Frontal cortex (tissue), 4 donors: Measurements from ENCODE around the gene ZNF212. TPM values are rescaled to one million over a fixed set of nuclear protein-coding genes. Genes with fewer than 3 reads are reported as not detected.
"Not testable (repeated sequence)": the region's sequence is repeated elsewhere in the genome, so short reads cannot be mapped to it uniquely, and the experiment has no call there.

Experiments used
- DNase-seq, 2 donors: peaks; one replicate each; pipeline ENCODE4 v3.0.0; 2012; ENCODE audit warnings: low spot score in 2 of 2
- FAIRE-seq: peaks from 2 replicates; lab custom pipeline; 2012; peaks lifted over from hg19 to GRCh38; lab: Jason Lieb, UNC
- total RNA-seq: library from RNA; depleted of rRNA; stranded (reverse); fragments of >200 nt; gene quantifications from one replicate; pipeline ENCODE4 v1.2.3, GENCODE V29; 2014
- donor health status: control.
- donor health status: control.
- donor health status: control.

Gene ZNF212
- total RNA-seq, 1 donor from 2014 or later = 6.1 TPM

- not testable (repeated sequence) for FAIRE-seq
Measured at GRCh38 chr7:149250151-149250550, 10.7 kb downstream of the ZNF212 start.

GRCh38 chr7:149251518-149251917 is 12.1 kb downstream of the ZNF212 start:
- FAIRE-seq, DNase-seq: not testable (repeated sequence)

More at GRCh38 chr7:149250151-149250550, 10.7 kb downstream of the ZNF212 start:
- not testable (repeated sequence) for DNase-seq

- DNase-seq = no peak
- no peak for FAIRE-seq
Measured at GRCh38 chr7:149252378-149252777, 12.9 kb downstream of the ZNF212 start.

- no peak for FAIRE-seq
Measured at GRCh38 chr7:149253665-149254064, 14.2 kb downstream of the ZNF212 start.

GRCh38 chr7:149254181-149254858 is 14.9 kb downstream of the ZNF212 start:
- FAIRE-seq (no peak), DNase-seq (no peak)

More at GRCh38 chr7:149253665-149254064, 14.2 kb downstream of the ZNF212 start:
- DNase-seq = no peak

GRCh38 chr7:149255174-149255573 is 15.7 kb downstream of the ZNF212 start:
- no peak for DNase-seq
- no peak for FAIRE-seq

- FAIRE-seq = no peak
- DNase-seq = no peak
Measured at GRCh38 chr7:149256568-149256967, 17.1 kb downstream of the ZNF212 start.

- FAIRE-seq = no peak
- DNase-seq = no peak
Measured at GRCh38 chr7:149257146-149257545, 17.7 kb downstream of the ZNF212 start.

- FAIRE-seq (no peak), DNase-seq (no peak)
Measured at GRCh38 chr7:149261316-149261828, 21.9 kb downstream of the ZNF212 start.

- DNase-seq (peak; percentile 93 to 94), FAIRE-seq (no peak)
Measured at GRCh38 chr7:149261829-149262617, 22.6 kb downstream of the ZNF212 start, which contains the start of gene ZNF783. ZNF783 (plus strand) TSS chr7:149262196; CDS start chr7:149262334, 138 bp downstream.

- no peak for DNase-seq
- FAIRE-seq = no peak
Measured at GRCh38 chr7:149266451-149266850, 27.0 kb downstream of the ZNF212 start.

- no peak for FAIRE-seq
Measured at GRCh38 chr7:149267733-149268132, 28.3 kb downstream of the ZNF212 start.

GRCh38 chr7:149274424-149274823 is 35.0 kb downstream of the ZNF212 start:
- DNase-seq, FAIRE-seq: not testable (repeated sequence)

More at GRCh38 chr7:149267733-149268132, 28.3 kb downstream of the ZNF212 start:
- no peak for DNase-seq

GRCh38 chr7:149277871-149278270 is 38.4 kb downstream of the ZNF212 start:
- FAIRE-seq (no peak), DNase-seq (no peak)

GRCh38 chr7:149278396-149278795 is 38.9 kb downstream of the ZNF212 start:
- no peak for FAIRE-seq
- no peak for DNase-seq

GRCh38 chr7:149279111-149279743 is 39.8 kb downstream of the ZNF212 start:
- DNase-seq (no peak), FAIRE-seq (no peak)

- no peak for DNase-seq
- FAIRE-seq = no peak
Measured at GRCh38 chr7:149280151-149280550, 40.7 kb downstream of the ZNF212 start.

- DNase-seq (no peak), FAIRE-seq (no peak)
Measured at GRCh38 chr7:149280661-149281507, 41.4 kb downstream of the ZNF212 start.
